Activated B cell treated with CpG ODN at 0.5 μM for 24 hours (primary cell): ENCODE measurements around the gene MFF. TPM values are rescaled to one million over a fixed set of nuclear protein-coding genes. Genes with fewer than 3 reads are reported as not detected.

ENCODE experiments used
- ATAC-seq: fragments of 200-7000 bp; cut with Tn5 transposase; one replicate; pipeline ENCODE4 v1.10.0; 2021; ENCODE audit warnings: low read depth, mild to moderate bottlenecking, moderate library complexity
- CTCF ChIA-PET: fragments of 350-600 bp; sonication (Branson Sonifier 250); formaldehyde crosslinking; loops from one replicate; lab custom pipeline; 2021; ENCODE audit warnings: antibody characterized with exemption; lab: Charles Lee
- POLR2A ChIA-PET: fragments of 350-600 bp; sonication (Branson Sonifier 250); formaldehyde crosslinking; loops from one replicate; lab custom pipeline; 2021; ENCODE audit warnings: antibody characterized with exemption; lab: Charles Lee
- DNase-seq: peaks from one replicate; pipeline ENCODE4 v3.0.0; 2022
- H3K27ac Mint-ChIP-seq: one replicate; pipeline ENCODE4 v1.8.0; 2020; ENCODE audit warnings: mixed read lengths
- H3K27me3 Mint-ChIP-seq: one replicate; pipeline ENCODE4 v1.8.0; 2021; ENCODE audit warnings: mixed read lengths
- H3K36me3 Mint-ChIP-seq: one replicate; pipeline ENCODE4 v1.8.0; 2021; ENCODE audit warnings: low read depth, mixed read lengths
- H3K4me1 Mint-ChIP-seq: one replicate; pipeline ENCODE4 v1.8.0; 2021; ENCODE audit warnings: mixed read lengths
- H3K4me3 Mint-ChIP-seq: one replicate; pipeline ENCODE4 v1.8.0; 2020; ENCODE audit warnings: mild to moderate bottlenecking, mixed read lengths
- H3K9me3 Mint-ChIP-seq: one replicate; pipeline ENCODE4 v1.8.0; 2020; ENCODE audit warnings: mixed read lengths
- CTCF ChIP-seq: fragments of 200-600 bp; IDR thresholded peaks from one replicate; pipeline ENCODE4 v1.8.0; 2022; ENCODE audit warnings: antibody characterized with exemption, mild to moderate bottlenecking
- intact Hi-C: fragments of 100-400 bp; cut with micrococcal nuclease; formaldehyde crosslinking; loops from one replicate; pipeline ENCODE4 v1.15.1; 2024
- total RNA-seq: library from RNA; stranded (reverse); gene quantifications from 2 replicates; pipeline ENCODE4 v1.2.3, GENCODE V29; 2022

The MFF gene, protein sequence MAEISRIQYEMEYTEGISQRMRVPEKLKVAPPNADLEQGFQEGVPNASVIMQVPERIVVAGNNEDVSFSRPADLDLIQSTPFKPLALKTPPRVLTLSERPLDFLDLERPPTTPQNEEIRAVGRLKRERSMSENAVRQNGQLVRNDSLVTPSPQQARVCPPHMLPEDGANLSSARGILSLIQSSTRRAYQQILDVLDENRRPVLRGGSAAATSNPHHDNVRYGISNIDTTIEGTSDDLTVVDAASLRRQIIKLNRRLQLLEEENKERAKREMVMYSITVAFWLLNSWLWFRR
- total RNA-seq = 66.4 and 78.9 TPM in 2 replicates

GRCh38 chr2:227324995-227325838, at the start of gene MFF:
Gene MFF, plus strand, starts transcription at chr2:227325251. Its CDS starts 5,415 bp downstream, at chr2:227330666.
- TF ChIP-seq CTCF = no peak
- Mint-ChIP-seq H3K4me3 (peak within 1 kb of the TSS; percentile 95), H3K4me1 (peaks cover 33% of the 10 kb centered on the region), H3K27me3 (no peaks in the 10 kb centered on the region), H3K27ac (peak within 1 kb of the TSS; percentile 91), H3K9me3 (no peaks in the 10 kb centered on the region), H3K36me3 (peaks cover 20% of the 10 kb centered on the region)
- ATAC-seq = peak; percentile 98
- ChIA-PET CTCF (no interaction called here), POLR2A (interaction anchor here (0.6 to 1.7 kb wide), 5 partner anchors 9 to 148 kb away, joined by 3 to 7 read pairs (median 5); no protein-coding TSS in a partner anchor)
- intact Hi-C loops = loop anchor here (1.0 to 2.0 kb wide), 5 partner anchors 60 to 490 kb away; partner anchors contain the start of genes COL4A3 and COL4A4
- DNase-seq = peak; percentile 87

- Mint-ChIP-seq H3K36me3 (peaks cover 32% of the 10 kb centered on the region), H3K9me3 (peaks cover 3% of the 10 kb centered on the region), H3K4me1 (no peaks in the 10 kb centered on the region), H3K27me3 (no peaks in the 10 kb centered on the region), H3K4me3 (no peak overlapping the region), H3K27ac (no peak overlapping the region)
- intact Hi-C loops = no loop called here
- ChIA-PET CTCF (no interaction called here), POLR2A (no interaction called here)
- ATAC-seq = no peak
- DNase-seq = no peak
- no peak for TF ChIP-seq CTCF
Measured at GRCh38 chr2:227280895-227281294, 44.2 kb upstream of the MFF start.

- Mint-ChIP-seq H3K4me1 (no peaks in the 10 kb centered on the region), H3K9me3 (peaks cover 3% of the 10 kb centered on the region), H3K36me3 (peaks cover 39% of the 10 kb centered on the region), H3K27ac (no peak overlapping the region), H3K4me3 (no peak overlapping the region), H3K27me3 (no peaks in the 10 kb centered on the region)
- ChIA-PET POLR2A (no interaction called here), CTCF (no interaction called here)
- intact Hi-C loops = no loop called here
- ATAC-seq = no peak
- DNase-seq = no peak
- TF ChIP-seq CTCF = no peak
Measured at GRCh38 chr2:227285741-227286236, 39.3 kb upstream of the MFF start.

GRCh38 chr2:227287771-227288170, 37.3 kb upstream of the MFF start:
- no peak overlapping the region for H3K4me3 Mint-ChIP-seq
- CTCF ChIA-PET = no interaction called here
- no peaks in the 10 kb centered on the region for H3K4me1 Mint-ChIP-seq
- peaks cover 2% of the 10 kb centered on the region for H3K9me3 Mint-ChIP-seq
- POLR2A ChIA-PET = no interaction called here
- no peak for DNase-seq
- TF ChIP-seq CTCF = no peak
- H3K27ac Mint-ChIP-seq = no peak overlapping the region
- no peaks in the 10 kb centered on the region for H3K27me3 Mint-ChIP-seq
- H3K36me3 Mint-ChIP-seq = peaks cover 33% of the 10 kb centered on the region
- ATAC-seq = no peak
- intact Hi-C loops = no loop called here

- Mint-ChIP-seq H3K4me1 (no peaks in the 10 kb centered on the region), H3K27me3 (no peaks in the 10 kb centered on the region), H3K4me3 (no peak overlapping the region), H3K27ac (no peak overlapping the region), H3K9me3 (no peaks in the 10 kb centered on the region), H3K36me3 (peaks cover 38% of the 10 kb centered on the region)
- ChIA-PET CTCF (no interaction called here), POLR2A (no interaction called here)
- intact Hi-C loops = no loop called here
- ATAC-seq (no peak), DNase-seq (no peak)
- no peak for TF ChIP-seq CTCF
Measured at GRCh38 chr2:227292314-227292713, 32.7 kb upstream of the MFF start.
